Measurements from ENCODE around the gene RPS15A. TPM values are rescaled to one million over a fixed set of nuclear protein-coding genes. Genes with fewer than 3 reads are reported as not detected.

RPS15A gene
- total and polyA plus RNA-seq, 10 donors: 942 to 7,824 (median 2,150) TPM

GRCh38 chr16:18809165-18809564 lies 19.0 kb upstream of the RPS15A start:
- Histone ChIP-seq H3K4me3 (no peak overlapping the region), H3K27ac (no peak overlapping the region), H3K27me3 (replicated peaks in 1 of 7) (no peaks in the 10 kb centered on the region), H3K4me1 (peaks cover 0 to 27% (median 7%) of the 10 kb centered on the region in 6 donors), H3K36me3 (peaks cover 0 to 75% (median 55%) of the 10 kb centered on the region in 6 donors), H3K9me3 (no peaks in the 10 kb centered on the region)
- 84 to 90% (median 86%) methylated on average over 13 of the region's 13 CpGs for WGBS, 5 donors
- intact Hi-C loops (cut with DNase I; ENCODE audit: low total_unique reads): loop anchor here (10.0 kb wide), 2 partner anchors 116 to 156 kb away; partner anchors contain the start of gene SMG1
- DNase-seq: no peak
- TF ChIP-seq POLR2AphosphoS5 (IDR thresholded peaks at IDR 0.05) (peak in 1 of 3 donors; percentile 15), POLR2A (IDR thresholded peaks at IDR 0.05) (no peak)

- Histone ChIP-seq H3K27me3 (replicated peaks in 1 of 7) (no peaks in the 10 kb centered on the region), H3K27ac (peak overlapping the region in 5 of 8 donors; percentile 73 to 97 (median 94)), H3K36me3 (peaks cover 0 to 40% (median 28%) of the 10 kb centered on the region in 6 donors), H3K4me1 (peaks cover 10 to 58% (median 32%) of the 10 kb centered on the region in 6 donors), H3K4me3 (no peak overlapping the region), H3K9me3 (no peaks in the 10 kb centered on the region)
- intact Hi-C loops (cut with DNase I; ENCODE audit: low total_unique reads): loop anchor here (10.0 kb wide), 2 partner anchors 119 to 159 kb away; partner anchors contain the start of gene SMG1
- DNase-seq: no peak
- TF ChIP-seq CTCF (IDR thresholded peaks at IDR 0.05 in 8 of 11, conservative IDR thresholded peaks at IDR 0.05 in 3 of 11) (no peak), POLR2AphosphoS5 (IDR thresholded peaks at IDR 0.05) (no peak), POLR2A (IDR thresholded peaks at IDR 0.05) (no peak)
- WGBS, 5 donors: 18 to 37% (median 27%) methylated on average over 2 of the region's 2 CpGs
Measured at GRCh38 chr16:18805257-18805773, 15.2 kb upstream of the RPS15A start.

- intact Hi-C loops (cut with DNase I; ENCODE audit: low total_unique reads): loop anchor here (10.0 kb wide), 2 partner anchors 120 to 160 kb away; partner anchors contain the start of gene SMG1
- no peak for DNase-seq
- no peaks in the 10 kb centered on the region for H3K9me3 ChIP-seq
- peaks cover 18 to 66% (median 40%) of the 10 kb centered on the region in 6 donors for H3K4me1 ChIP-seq
- WGBS, 5 donors: 52 to 64% (median 56%) methylated on average over 3 of the region's 3 CpGs
- no peak for TF ChIP-seq CTCF (IDR thresholded peaks at IDR 0.05 in 8 of 11, conservative IDR thresholded peaks at IDR 0.05 in 3 of 11)
- no peak for TF ChIP-seq POLR2A (IDR thresholded peaks at IDR 0.05)
- no peak for TF ChIP-seq POLR2AphosphoS5 (IDR thresholded peaks at IDR 0.05)
- H3K4me3 ChIP-seq: peak overlapping the region in 1 of 8 donors; percentile 13
- H3K27me3 ChIP-seq (replicated peaks in 1 of 7): no peaks in the 10 kb centered on the region
- H3K27ac ChIP-seq: peak overlapping the region in 6 of 8 donors; percentile 52 to 97 (median 86)
- peaks cover 0 to 32% (median 20%) of the 10 kb centered on the region in 6 donors for H3K36me3 ChIP-seq
Measured at GRCh38 chr16:18804540-18804939, 14.4 kb upstream of the RPS15A start.

GRCh38 chr16:18803569-18804462 lies 13.7 kb upstream of the RPS15A start:
- intact Hi-C loops (cut with DNase I; ENCODE audit: low total_unique reads): loop anchor here (10.0 kb wide), 2 partner anchors 121 to 161 kb away; partner anchors contain the start of gene SMG1
- H3K27me3 ChIP-seq (replicated peaks in 1 of 7): no peaks in the 10 kb centered on the region
- H3K27ac ChIP-seq: peak overlapping the region in 7 of 8 donors; percentile 48 to 97 (median 79)
- TF ChIP-seq CTCF (IDR thresholded peaks at IDR 0.05 in 8 of 11, conservative IDR thresholded peaks at IDR 0.05 in 3 of 11) (no peak), POLR2A (IDR thresholded peaks at IDR 0.05) (no peak), POLR2AphosphoS5 (IDR thresholded peaks at IDR 0.05) (no peak)
- no peaks in the 10 kb centered on the region for H3K9me3 ChIP-seq
- H3K4me3 ChIP-seq: peak overlapping the region in 1 of 8 donors; percentile 13
- 36 to 53% (median 45%) methylated on average over 5 of the region's 5 CpGs for WGBS, 5 donors
- H3K4me1 ChIP-seq: peaks cover 23 to 73% (median 47%) of the 10 kb centered on the region in 6 donors
- no peak for DNase-seq
- peaks cover 0 to 27% (median 13%) of the 10 kb centered on the region in 6 donors for H3K36me3 ChIP-seq
